Lower leg skin (tissue), 3 donors: ENCODE results near the gene CENPP.

Source experiments
- POLR2A ChIP-seq, 2 donors: fragments of 450-650 bp; IDR thresholded peaks; one replicate each; pipeline ENCODE4 v1.6.1; 2016 to 2017; ENCODE audit warnings: antibody characterized with exemption in 2 of 2, mild to moderate bottlenecking in 1 of 2, moderate library complexity in 1 of 2
- TF ChIP-seq, protein P1 (sequence below), 3 donors: fragments of 450-650 bp; IDR thresholded peaks; one replicate each; pipeline ENCODE4 v1.5.1; 2016; ENCODE audit warnings: antibody characterized with exemption in 3 of 3, mild to moderate bottlenecking in 3 of 3, moderate library complexity in 2 of 3

DNA sequence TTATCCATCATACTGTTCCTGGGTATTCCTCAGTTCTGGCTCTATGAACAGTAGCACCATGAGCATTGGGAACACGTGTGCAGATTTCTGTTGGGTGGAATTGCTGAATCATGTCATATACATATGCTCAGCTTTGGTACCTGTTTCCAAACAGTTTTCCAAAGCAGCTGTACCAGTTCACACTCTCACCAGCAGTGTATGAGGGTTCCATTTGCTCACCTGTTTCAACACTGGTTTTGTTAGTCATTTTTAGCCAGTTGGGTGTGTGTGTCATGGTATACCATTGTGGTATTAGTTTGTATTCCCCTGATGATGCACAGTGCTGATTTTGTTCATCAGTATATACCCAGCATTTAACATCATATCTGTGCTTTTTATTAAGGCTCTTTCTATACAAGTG is 266.8 kb downstream of the CENPP start:
- TF ChIP-seq, protein P1, sequence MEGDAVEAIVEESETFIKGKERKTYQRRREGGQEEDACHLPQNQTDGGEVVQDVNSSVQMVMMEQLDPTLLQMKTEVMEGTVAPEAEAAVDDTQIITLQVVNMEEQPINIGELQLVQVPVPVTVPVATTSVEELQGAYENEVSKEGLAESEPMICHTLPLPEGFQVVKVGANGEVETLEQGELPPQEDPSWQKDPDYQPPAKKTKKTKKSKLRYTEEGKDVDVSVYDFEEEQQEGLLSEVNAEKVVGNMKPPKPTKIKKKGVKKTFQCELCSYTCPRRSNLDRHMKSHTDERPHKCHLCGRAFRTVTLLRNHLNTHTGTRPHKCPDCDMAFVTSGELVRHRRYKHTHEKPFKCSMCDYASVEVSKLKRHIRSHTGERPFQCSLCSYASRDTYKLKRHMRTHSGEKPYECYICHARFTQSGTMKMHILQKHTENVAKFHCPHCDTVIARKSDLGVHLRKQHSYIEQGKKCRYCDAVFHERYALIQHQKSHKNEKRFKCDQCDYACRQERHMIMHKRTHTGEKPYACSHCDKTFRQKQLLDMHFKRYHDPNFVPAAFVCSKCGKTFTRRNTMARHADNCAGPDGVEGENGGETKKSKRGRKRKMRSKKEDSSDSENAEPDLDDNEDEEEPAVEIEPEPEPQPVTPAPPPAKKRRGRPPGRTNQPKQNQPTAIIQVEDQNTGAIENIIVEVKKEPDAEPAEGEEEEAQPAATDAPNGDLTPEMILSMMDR (IDR thresholded peaks at IDR 0.05): no peak
- no peak for TF ChIP-seq POLR2A (IDR thresholded peaks at IDR 0.05)
